HG03025 (cell line): ENCODE measurements around the gene CCL25.

Source experiments
- ATAC-seq: cut with Tn5 transposase; IDR thresholded peaks from one replicate; pipeline ENCODE4 v1.9.1; 2021; ENCODE audit warnings: mild to moderate bottlenecking, moderate library complexity; ENCODE audit not compliant: unreplicated experiment, low FRiP score

The CCL25 gene

GRCh38 chr19:8044018-8044417, 8.5 kb upstream of the CCL25 start:
- ATAC-seq: no peak

GRCh38 chr19:8045872-8046568, 6.5 kb upstream of the CCL25 start:
- no peak for ATAC-seq

- no peak for ATAC-seq
Measured at GRCh38 chr19:8046569-8047165, 5.9 kb upstream of the CCL25 start.

- peak; percentile 55 for ATAC-seq
Measured at GRCh38 chr19:8050274-8051096, 2.1 kb upstream of the CCL25 start.

GRCh38 chr19:8054169-8054568, 1.6 kb downstream of the CCL25 start:
- no peak for ATAC-seq

- ATAC-seq: no peak
Measured at GRCh38 chr19:8056533-8056932, 4.0 kb downstream of the CCL25 start.

GRCh38 chr19:8057545-8058270, 5.1 kb downstream of the CCL25 start:
- no peak for ATAC-seq

- ATAC-seq: no peak
Measured at GRCh38 chr19:8064911-8065874, 12.6 kb downstream of the CCL25 start.

- ATAC-seq: no peak
Measured at GRCh38 chr19:8065875-8066261, 13.3 kb downstream of the CCL25 start.

GRCh38 chr19:8069096-8069973, 16.8 kb downstream of the CCL25 start:
- ATAC-seq: no peak

GRCh38 chr19:8071912-8072311, 19.4 kb downstream of the CCL25 start:
- ATAC-seq: no peak

- ATAC-seq: no peak
Measured at GRCh38 chr19:8074501-8074900, 21.9 kb downstream of the CCL25 start.

GRCh38 chr19:8075158-8076074, 22.9 kb downstream of the CCL25 start:
- ATAC-seq: no peak

GRCh38 chr19:8079988-8080387, 27.4 kb downstream of the CCL25 start:
- no peak for ATAC-seq

GRCh38 chr19:8080832-8081231, 28.3 kb downstream of the CCL25 start:
- ATAC-seq: no peak

- ATAC-seq: no peak
Measured at GRCh38 chr19:8081569-8082550, 29.3 kb downstream of the CCL25 start.

GRCh38 chr19:8083141-8083540, 30.6 kb downstream of the CCL25 start:
- ATAC-seq: no peak
